Measurements from ENCODE around the gene VAC14.

The VAC14 gene

GRCh38 chr16:70725912-70726828 lies 74.8 kb downstream of the VAC14 start:
- H3K27ac ChIP-seq = no peak overlapping the region

GRCh38 chr16:70725024-70725911 lies 75.7 kb downstream of the VAC14 start:
- no peak for TF ChIP-seq ZFX (IDR thresholded peaks at IDR 0.05; ENCODE audit: borderline replicate concordance)
- TF ChIP-seq CTCF (IDR thresholded peaks at IDR 0.05) = no peak
- no peak overlapping the region for H3K27ac ChIP-seq

More at GRCh38 chr16:70725912-70726828, 74.8 kb downstream of the VAC14 start:
- no peak for TF ChIP-seq ZFX (IDR thresholded peaks at IDR 0.05; ENCODE audit: borderline replicate concordance)
- TF ChIP-seq CTCF (IDR thresholded peaks at IDR 0.05) = no peak

GRCh38 chr16:70724146-70725023 lies 76.6 kb downstream of the VAC14 start:
- no peak for TF ChIP-seq CTCF (IDR thresholded peaks at IDR 0.05)

GRCh38 chr16:70723740-70724145 lies 77.2 kb downstream of the VAC14 start:
- no peak overlapping the region for H3K27ac ChIP-seq
- TF ChIP-seq ZFX (IDR thresholded peaks at IDR 0.05; ENCODE audit: borderline replicate concordance) (no peak), CTCF (IDR thresholded peaks at IDR 0.05) (no peak)

More at GRCh38 chr16:70724146-70725023, 76.6 kb downstream of the VAC14 start:
- H3K27ac ChIP-seq = no peak overlapping the region

GRCh38 chr16:70721202-70721963 lies 79.6 kb downstream of the VAC14 start:
- no peak overlapping the region for H3K27ac ChIP-seq
- TF ChIP-seq CTCF (IDR thresholded peaks at IDR 0.05) = no peak
- no peak for TF ChIP-seq ZFX (IDR thresholded peaks at IDR 0.05; ENCODE audit: borderline replicate concordance)
